ES-I3 (cell line): ENCODE measurements around the gene NSD1.

Experiments used
- H3K36me3 ChIP-seq: 2 replicates; pipeline ENCODE4 v1.6.1; 2013; ENCODE audit warnings: mild to moderate bottlenecking, low read length, control low read depth, moderate library complexity; ENCODE audit not compliant: insufficient read depth
- H3K4me1 ChIP-seq: 2 replicates; pipeline ENCODE4 v1.6.1; 2013; ENCODE audit warnings: mild to moderate bottlenecking, control low read depth, low read length; ENCODE audit not compliant: insufficient read depth
- H3K9ac ChIP-seq: 2 replicates; pipeline ENCODE4 v1.6.1; 2013; ENCODE audit warnings: low read depth, mild to moderate bottlenecking, low read length, moderate library complexity
- H3K9me3 ChIP-seq: 2 replicates; pipeline ENCODE4 v1.6.1; 2013; ENCODE audit warnings: mild to moderate bottlenecking, low read length, moderate library complexity; ENCODE audit not compliant: control insufficient read depth, insufficient read depth

NSD1 gene

GRCh38 chr5:177327539-177328522, 194.3 kb downstream of the NSD1 start:
- H3K9ac ChIP-seq = no peak overlapping the region
- H3K4me1 ChIP-seq = peaks cover 24% of the 10 kb centered on the region
- H3K9me3 ChIP-seq = no peaks in the 10 kb centered on the region
- no peaks in the 10 kb centered on the region; the same call in 1 of the 2 replicates for H3K36me3 ChIP-seq

- H3K9ac ChIP-seq = no peak overlapping the region
- peaks cover 24% of the 10 kb centered on the region for H3K4me1 ChIP-seq
- H3K9me3 ChIP-seq = no peaks in the 10 kb centered on the region
- H3K36me3 ChIP-seq = peaks cover 2% of the 10 kb centered on the region
Measured at GRCh38 chr5:177328545-177329231, 195.1 kb downstream of the NSD1 start.

DNA sequence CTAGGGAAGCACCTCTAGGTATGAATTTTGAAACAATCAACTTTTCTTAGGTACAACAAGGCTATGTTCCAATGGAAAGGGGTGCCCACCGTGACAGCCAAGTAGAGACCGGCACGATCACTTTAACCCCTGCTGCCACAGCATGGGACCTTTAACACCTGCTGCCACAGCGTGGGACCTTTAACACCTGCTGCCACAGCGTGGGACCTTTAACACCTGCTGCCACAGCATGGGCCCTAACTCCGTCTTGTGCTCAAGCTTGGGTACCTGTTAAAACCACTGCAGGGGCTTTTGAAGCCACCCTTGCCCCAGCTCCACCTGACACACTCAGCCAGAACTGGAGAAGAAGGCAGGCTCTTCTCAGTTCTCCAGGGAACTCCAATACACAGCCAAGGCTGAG, 196.3 kb downstream of the NSD1 start:
- Histone ChIP-seq H3K9me3 (no peaks in the 10 kb centered on the region), H3K36me3 (peaks cover 8% of the 10 kb centered on the region), H3K4me1 (peaks cover 22% of the 10 kb centered on the region), H3K9ac (no peak overlapping the region)

DNA sequence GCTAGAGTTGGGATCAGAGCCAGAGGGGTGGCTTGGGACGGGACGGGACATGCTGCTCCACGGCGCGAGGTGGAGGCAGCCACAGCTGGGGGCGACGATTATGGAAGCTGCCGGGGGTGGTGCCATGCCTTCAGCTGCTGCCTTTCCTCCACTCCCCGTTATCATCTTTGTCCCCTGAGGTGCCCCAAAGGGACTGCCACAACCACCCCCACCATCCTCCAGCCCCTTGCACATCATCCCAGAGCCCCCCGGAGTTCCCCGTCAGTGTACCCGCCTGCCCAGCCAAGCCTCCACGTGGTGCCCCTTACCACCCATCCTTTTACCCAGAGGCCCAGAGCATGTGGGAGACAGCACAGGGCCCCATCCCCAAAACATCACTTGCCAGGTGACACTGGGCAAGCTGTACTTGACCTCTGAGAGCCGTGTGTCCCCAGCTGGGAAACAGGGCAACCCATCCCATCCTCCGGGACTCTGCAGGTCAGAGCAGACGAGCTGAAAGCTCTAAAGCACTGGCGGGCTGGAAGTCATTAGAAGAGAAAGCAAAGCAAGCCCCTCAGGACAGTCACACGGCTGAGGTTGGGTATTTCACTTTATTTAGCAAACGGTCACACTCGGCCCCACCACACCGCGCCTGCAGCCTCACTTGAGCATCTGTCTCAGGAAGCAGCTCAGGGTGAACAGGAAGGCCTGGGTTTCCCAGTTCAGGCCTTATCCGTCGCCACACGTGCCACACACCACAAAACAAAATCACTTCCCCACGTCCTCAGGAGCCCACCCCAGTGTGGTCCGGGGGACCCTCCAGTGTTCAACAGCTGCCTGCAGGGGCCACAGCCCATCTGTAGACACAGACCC, 197.6 kb downstream of the NSD1 start:
- no peaks in the 10 kb centered on the region for H3K9me3 ChIP-seq
- H3K36me3 ChIP-seq = peaks cover 15% of the 10 kb centered on the region
- H3K9ac ChIP-seq = no peak overlapping the region
- H3K4me1 ChIP-seq = peaks cover 10% of the 10 kb centered on the region

DNA sequence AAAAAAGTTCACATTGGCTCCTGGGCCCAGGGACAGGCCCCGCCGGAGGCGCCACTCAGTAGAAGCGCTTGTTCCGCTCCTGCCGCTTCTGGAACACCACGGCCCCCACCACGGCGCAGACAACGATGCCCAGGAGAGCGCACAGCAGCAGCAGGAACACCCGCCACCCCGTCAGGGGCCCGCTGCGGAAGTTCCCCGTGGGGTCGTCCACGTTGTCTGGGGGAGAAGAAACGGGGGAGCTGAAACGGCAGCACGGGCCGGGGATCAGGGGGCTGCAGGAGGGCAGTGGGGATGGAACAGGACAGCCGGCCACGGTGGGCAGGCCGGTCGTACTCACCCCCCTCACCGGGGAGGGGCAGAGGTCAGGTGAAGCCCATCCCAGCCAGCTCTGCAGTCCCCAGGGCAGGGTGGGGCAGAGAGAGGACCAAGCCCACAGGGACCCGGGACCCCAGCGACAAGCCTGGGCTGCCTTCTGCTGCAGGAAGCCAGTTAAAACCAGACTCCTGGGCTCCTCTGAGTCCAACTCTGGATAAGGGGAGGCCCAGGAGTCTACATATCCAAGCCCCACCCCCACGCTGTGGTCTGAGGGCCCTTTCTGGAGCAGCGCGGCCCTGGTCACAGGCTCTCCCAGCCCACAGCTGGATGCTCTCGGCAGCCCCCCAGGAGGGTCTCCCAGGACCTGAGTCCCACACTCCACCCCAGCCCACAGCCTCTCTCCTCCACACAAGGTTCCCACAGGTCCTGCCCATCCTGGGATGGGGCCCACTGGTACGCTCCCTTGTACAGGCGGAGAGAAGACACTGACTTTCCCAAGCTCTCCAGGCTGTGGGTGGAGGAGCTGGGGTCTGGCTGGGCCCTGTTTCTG, 198.7 kb downstream of the NSD1 start:
- Histone ChIP-seq H3K36me3 (peaks cover 15% of the 10 kb centered on the region), H3K9me3 (no peaks in the 10 kb centered on the region), H3K9ac (no peak overlapping the region), H3K4me1 (peaks cover 11% of the 10 kb centered on the region)

DNA sequence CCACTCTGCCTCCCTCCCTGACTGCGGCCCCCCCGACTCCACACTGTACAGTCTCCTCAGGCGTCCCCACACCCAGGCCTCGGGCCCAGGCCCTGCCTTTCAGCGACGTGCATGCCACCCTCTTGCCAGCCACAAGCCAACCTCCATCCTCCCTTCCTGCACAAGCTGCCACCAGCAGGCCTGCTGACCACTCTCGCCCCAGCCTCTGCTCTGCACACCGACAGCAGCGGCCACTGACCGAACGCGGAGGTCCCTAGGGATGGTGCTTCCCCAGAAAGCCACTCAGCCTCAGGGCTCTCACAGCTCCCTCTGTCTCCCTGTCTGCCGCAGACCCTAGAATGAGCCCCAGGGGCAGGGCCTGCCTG, 199.3 kb downstream of the NSD1 start:
- Histone ChIP-seq H3K36me3 (peaks cover 15% of the 10 kb centered on the region), H3K9me3 (no peaks in the 10 kb centered on the region), H3K4me1 (peaks cover 5% of the 10 kb centered on the region), H3K9ac (no peak overlapping the region)

- Histone ChIP-seq H3K36me3 (peaks cover 15% of the 10 kb centered on the region), H3K9ac (no peak overlapping the region)
Measured at GRCh38 chr5:177333420-177334154, 200.0 kb downstream of the NSD1 start.

DNA sequence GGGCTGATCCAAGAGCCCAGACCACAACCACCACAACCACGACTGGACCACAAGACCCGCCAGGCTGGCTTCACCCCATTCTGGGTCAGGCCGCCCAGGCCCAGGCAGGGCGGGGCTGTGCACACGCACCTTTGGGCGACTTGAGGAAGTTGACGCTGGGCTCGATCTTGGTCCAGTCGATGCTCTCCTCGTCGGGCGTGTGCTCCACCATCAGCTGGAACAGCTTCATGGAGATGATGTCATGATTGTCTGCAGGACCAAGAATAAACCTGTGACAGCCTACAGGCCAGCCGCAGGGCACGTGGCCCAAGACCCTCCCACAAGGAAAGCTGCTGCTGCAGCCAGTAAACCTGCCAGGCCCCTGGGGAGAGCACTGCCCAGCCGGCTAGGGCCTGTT, 200.6 kb downstream of the NSD1 start:
- H3K9ac ChIP-seq = no peak overlapping the region
- H3K9me3 ChIP-seq = no peaks in the 10 kb centered on the region
- peaks cover 9% of the 10 kb centered on the region for H3K4me1 ChIP-seq
- H3K36me3 ChIP-seq = peaks cover 15% of the 10 kb centered on the region

More at GRCh38 chr5:177333420-177334154, 200.0 kb downstream of the NSD1 start:
- no peaks in the 10 kb centered on the region for H3K9me3 ChIP-seq
- H3K4me1 ChIP-seq = peaks cover 3% of the 10 kb centered on the region; the same call in 1 of the 2 replicates

DNA sequence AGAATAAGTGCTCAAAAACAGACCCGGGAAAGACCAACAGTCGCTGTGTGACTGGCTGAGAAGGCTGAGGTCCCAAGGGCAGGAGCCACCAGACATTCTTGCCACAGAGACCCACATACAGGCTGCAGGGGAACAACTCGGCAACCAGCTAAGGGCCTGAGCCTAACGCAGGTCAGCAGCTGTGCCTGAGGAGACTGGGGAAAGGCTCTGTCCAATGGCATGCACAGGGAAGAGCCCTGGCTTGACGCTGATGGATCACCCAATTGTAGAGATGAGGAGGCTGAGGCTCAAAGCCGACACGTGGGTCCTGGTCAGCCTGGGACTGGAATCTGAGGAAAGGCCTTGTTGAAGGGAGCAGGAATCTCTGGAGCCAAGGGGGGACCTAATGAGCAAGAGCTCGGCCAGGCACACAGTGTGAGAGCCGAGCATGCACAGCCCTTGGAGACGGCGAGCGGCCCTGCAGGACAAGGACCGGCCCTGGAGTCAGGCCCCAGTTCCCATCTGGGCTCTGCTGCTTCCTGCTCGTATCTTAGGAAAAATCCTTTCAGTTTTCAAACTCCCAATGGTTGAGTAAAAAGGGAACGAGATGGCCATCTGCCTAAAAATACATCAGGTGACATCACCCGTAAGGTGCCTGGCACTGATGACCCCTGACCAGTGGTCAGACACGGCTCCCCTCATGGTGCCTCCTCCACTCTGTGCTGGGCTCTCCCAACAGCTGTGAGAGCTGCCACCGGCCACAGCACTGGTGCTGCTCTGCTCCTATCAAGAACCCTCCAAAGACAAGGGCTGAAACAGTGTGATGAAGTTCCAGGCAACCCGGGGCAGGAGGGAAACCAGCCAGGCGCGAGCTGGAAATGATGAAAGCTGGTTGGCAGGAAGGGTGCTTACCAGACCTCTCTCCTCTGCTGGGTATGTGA, 201.5 kb downstream of the NSD1 start:
- Histone ChIP-seq H3K36me3 (peaks cover 15% of the 10 kb centered on the region), H3K4me1 (peaks cover 12% of the 10 kb centered on the region), H3K9me3 (no peaks in the 10 kb centered on the region), H3K9ac (no peak overlapping the region)

DNA sequence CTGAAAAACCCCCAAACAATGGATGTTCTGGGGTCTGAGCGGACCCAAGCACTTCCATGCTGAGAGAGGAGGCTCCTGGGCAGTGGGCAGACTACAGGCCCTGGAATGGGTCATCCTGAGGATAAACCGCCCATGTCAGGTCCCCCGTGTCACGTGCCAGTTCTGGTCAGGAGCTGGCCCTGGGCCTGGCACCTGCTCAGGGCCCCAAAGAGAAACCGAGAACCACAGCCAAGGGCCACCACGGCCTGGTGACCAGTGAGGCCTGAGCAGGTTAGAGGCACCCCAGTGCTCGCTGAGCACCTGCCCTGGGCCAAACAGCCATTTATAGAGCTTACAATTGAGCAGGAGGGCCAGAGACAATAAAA, 202.1 kb downstream of the NSD1 start:
- H3K9ac ChIP-seq = no peak overlapping the region
- peaks cover 12% of the 10 kb centered on the region for H3K4me1 ChIP-seq
- peaks cover 15% of the 10 kb centered on the region for H3K36me3 ChIP-seq
- no peaks in the 10 kb centered on the region for H3K9me3 ChIP-seq

DNA sequence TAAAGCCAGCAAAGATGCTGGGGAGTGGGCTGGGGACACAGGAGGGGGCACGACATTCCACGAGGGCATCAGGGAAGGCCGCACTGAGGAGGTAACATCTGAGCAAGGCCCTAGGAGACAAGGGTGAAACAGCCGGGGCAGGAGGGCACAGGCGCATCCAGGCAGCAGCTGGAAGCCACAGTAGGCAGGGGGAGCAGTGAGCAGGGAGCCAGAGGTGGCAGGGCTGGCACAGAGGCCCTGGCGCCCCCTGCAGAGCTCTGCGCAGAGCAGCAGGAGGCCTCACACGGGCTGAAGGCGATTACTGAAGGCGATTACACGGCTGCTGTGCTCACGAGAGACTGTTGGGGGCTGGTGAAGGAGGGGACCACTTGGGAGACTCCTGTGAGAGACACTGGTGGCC, 202.5 kb downstream of the NSD1 start:
- peaks cover 15% of the 10 kb centered on the region for H3K36me3 ChIP-seq

More for the DNA sequence above, 202.5 kb downstream of the NSD1 start:
- H3K9ac ChIP-seq = no peak overlapping the region
- H3K9me3 ChIP-seq = no peaks in the 10 kb centered on the region
- peaks cover 12% of the 10 kb centered on the region for H3K4me1 ChIP-seq
